MM.1S (cell line): ENCODE results near the gene LARGE2.

ENCODE experiments used
- DNase-seq: peaks from one replicate; pipeline ENCODE4 v3.0.0-alpha.2; 2015
- H2AFZ ChIP-seq: fragments of 300-600 bp; sonication (generic); 2 replicates; pipeline ENCODE4 v1.6.0; 2016; ENCODE audit warnings: antibody characterized with exemption, low read length
- H3F3A ChIP-seq: fragments of 300-600 bp; sonication (generic); 2 replicates; pipeline ENCODE4 v1.6.1; 2016; ENCODE audit warnings: mild to moderate bottlenecking, antibody characterized with exemption, low read length, moderate library complexity, mixed read lengths; ENCODE audit not compliant: insufficient read depth
- H3K27ac ChIP-seq: fragments of 300-600 bp; sonication (generic); 2 replicates; pipeline ENCODE4 v1.5.1; 2016; ENCODE audit warnings: mild to moderate bottlenecking, low read length
- H3K27me3 ChIP-seq: fragments of 300-600 bp; sonication (generic); replicated peaks from 2 replicates; pipeline ENCODE4 v1.6.0; 2016; ENCODE audit warnings: low read length; ENCODE audit not compliant: insufficient read depth
- H3K36me3 ChIP-seq: fragments of 300-600 bp; sonication (generic); replicated peaks from 2 replicates; pipeline ENCODE4 v1.6.1; 2016; ENCODE audit warnings: mild to moderate bottlenecking, low read length, mixed read lengths; ENCODE audit not compliant: insufficient read depth
- H3K4me1 ChIP-seq: fragments of 300-600 bp; sonication (generic); 2 replicates; pipeline ENCODE4 v1.6.1; 2016; ENCODE audit warnings: low read length, mixed read lengths
- H3K4me2 ChIP-seq: fragments of 300-600 bp; sonication (generic); 2 replicates; pipeline ENCODE4 v1.6.0; 2016; ENCODE audit warnings: low read depth, low read length
- H3K4me3 ChIP-seq: fragments of 300-600 bp; sonication (generic); 2 replicates; pipeline ENCODE4 v1.5.1; 2016; ENCODE audit warnings: low read length, mixed read lengths
- H3K79me2 ChIP-seq: fragments of 300-600 bp; sonication (generic); 2 replicates; pipeline ENCODE4 v1.6.1; 2016; ENCODE audit warnings: mixed run types, low read length, mixed read lengths
- H3K9ac ChIP-seq: fragments of 300-600 bp; sonication (generic); 2 replicates; pipeline ENCODE4 v1.6.1; 2016; ENCODE audit warnings: low read length, mixed read lengths
- H3K9me2 ChIP-seq: fragments of 300-600 bp; sonication (generic); replicated peaks from 2 replicates; pipeline ENCODE4 v1.6.1; 2016; ENCODE audit warnings: mild to moderate bottlenecking, low read length, mixed read lengths; ENCODE audit not compliant: insufficient read depth
- H3K9me3 ChIP-seq: fragments of 300-600 bp; sonication (generic); replicated peaks from 2 replicates; pipeline ENCODE4 v1.6.1; 2016; ENCODE audit warnings: mild to moderate bottlenecking, low read length, mixed read lengths; ENCODE audit not compliant: insufficient read depth
- H4K20me1 ChIP-seq: fragments of 300-600 bp; sonication (generic); 2 replicates; pipeline ENCODE4 v1.6.1; 2016; ENCODE audit warnings: mild to moderate bottlenecking, low read length, moderate library complexity, mixed read lengths; ENCODE audit not compliant: insufficient read depth
- EZH2 ChIP-seq: fragments of 300-600 bp; sonication (generic); optimal IDR thresholded peaks from 2 replicates; pipeline ENCODE3; 2017; ENCODE audit warnings: low read depth, mild to moderate bottlenecking, antibody characterized with exemption, low read length, mixed read lengths
- EZH2phosphoT487 ChIP-seq: fragments of 300-600 bp; sonication (generic); IDR thresholded peaks from 2 replicates; pipeline ENCODE4 v1.6.1; 2018; ENCODE audit warnings: antibody characterized with exemption, low read length
- TF ChIP-seq, protein P1 (sequence below): fragments of 300-600 bp; sonication (generic); IDR thresholded peaks from 2 replicates; pipeline ENCODE4 v1.5.1; 2016; ENCODE audit warnings: antibody characterized with exemption, low read length, mixed read lengths

LARGE2 gene

DNA sequence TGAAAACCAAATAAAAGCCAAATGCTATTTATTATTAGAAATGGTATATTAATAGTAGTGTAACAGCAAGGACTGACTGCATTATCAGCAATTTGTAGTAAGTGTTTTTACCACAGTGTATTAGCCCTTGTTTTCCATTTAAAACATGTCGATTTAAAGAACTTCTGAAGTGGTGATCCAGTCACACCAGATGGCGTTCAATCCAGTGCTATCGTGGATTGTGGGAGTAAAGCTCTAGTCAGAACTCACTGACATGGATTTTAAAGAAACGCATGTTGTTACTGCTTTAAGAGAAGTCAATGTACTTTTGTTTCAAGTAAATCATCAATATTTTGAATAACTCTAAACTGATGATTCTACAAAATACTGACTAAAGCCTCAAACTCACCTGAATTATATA, 51.1 kb downstream of the LARGE2 start:
- Histone ChIP-seq H3K79me2 (no peaks in the 10 kb centered on the region), H3K27me3 (no peaks in the 10 kb centered on the region), H3F3A (no peaks in the 10 kb centered on the region), H3K4me1 (no peaks in the 10 kb centered on the region), H3K4me3 (no peak overlapping the region), H3K9me3 (no peaks in the 10 kb centered on the region), H3K36me3 (no peaks in the 10 kb centered on the region), H3K9me2 (no peaks in the 10 kb centered on the region), H3K27ac (no peak overlapping the region), H3K4me2 (no peak overlapping the region), H3K9ac (no peak overlapping the region), H4K20me1 (no peaks in the 10 kb centered on the region), H2AFZ (no peak overlapping the region)
- no peak for DNase-seq
- TF ChIP-seq EZH2phosphoT487, result no peak
- TF ChIP-seq EZH2, result no peak
- TF ChIP-seq, protein P1, sequence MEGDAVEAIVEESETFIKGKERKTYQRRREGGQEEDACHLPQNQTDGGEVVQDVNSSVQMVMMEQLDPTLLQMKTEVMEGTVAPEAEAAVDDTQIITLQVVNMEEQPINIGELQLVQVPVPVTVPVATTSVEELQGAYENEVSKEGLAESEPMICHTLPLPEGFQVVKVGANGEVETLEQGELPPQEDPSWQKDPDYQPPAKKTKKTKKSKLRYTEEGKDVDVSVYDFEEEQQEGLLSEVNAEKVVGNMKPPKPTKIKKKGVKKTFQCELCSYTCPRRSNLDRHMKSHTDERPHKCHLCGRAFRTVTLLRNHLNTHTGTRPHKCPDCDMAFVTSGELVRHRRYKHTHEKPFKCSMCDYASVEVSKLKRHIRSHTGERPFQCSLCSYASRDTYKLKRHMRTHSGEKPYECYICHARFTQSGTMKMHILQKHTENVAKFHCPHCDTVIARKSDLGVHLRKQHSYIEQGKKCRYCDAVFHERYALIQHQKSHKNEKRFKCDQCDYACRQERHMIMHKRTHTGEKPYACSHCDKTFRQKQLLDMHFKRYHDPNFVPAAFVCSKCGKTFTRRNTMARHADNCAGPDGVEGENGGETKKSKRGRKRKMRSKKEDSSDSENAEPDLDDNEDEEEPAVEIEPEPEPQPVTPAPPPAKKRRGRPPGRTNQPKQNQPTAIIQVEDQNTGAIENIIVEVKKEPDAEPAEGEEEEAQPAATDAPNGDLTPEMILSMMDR, result no peak

- DNase-seq, result no peak
- Histone ChIP-seq H3K9me2 (no peaks in the 10 kb centered on the region), H3K36me3 (no peaks in the 10 kb centered on the region), H3K27me3 (no peaks in the 10 kb centered on the region), H3K4me2 (no peak overlapping the region), H3K79me2 (no peaks in the 10 kb centered on the region), H4K20me1 (no peaks in the 10 kb centered on the region), H3K9ac (no peak overlapping the region), H3K4me3 (no peak overlapping the region), H3K27ac (no peak overlapping the region), H3K9me3 (no peaks in the 10 kb centered on the region), H3F3A (no peaks in the 10 kb centered on the region), H3K4me1 (no peaks in the 10 kb centered on the region), H2AFZ (no peak overlapping the region)
- no peak for TF ChIP-seq EZH2phosphoT487
- TF ChIP-seq, protein P1, result no peak
- no peak for TF ChIP-seq EZH2
Measured at GRCh38 chr11:45974806-45975205, 52.4 kb downstream of the LARGE2 start.
